Neural crest cell (in vitro differentiated cells): ENCODE data around the gene LYL1. TPM values are rescaled to one million over a fixed set of nuclear protein-coding genes. Genes with fewer than 3 reads are reported as not detected.

Experiments
- DNase-seq: peaks from one replicate; pipeline ENCODE4 v3.0.0; 2021; ENCODE audit warnings: low read depth, mixed read lengths, low spot score
- H3K27ac Mint-ChIP-seq: one replicate; pipeline ENCODE4 v1.8.0; 2021; ENCODE audit warnings: mild to moderate bottlenecking, mixed read lengths; ENCODE audit not compliant: unreplicated experiment
- H3K27me3 Mint-ChIP-seq: 2 replicates; pipeline ENCODE4 v1.8.0; 2021; ENCODE audit warnings: low read depth, mild to moderate bottlenecking, mixed read lengths
- H3K36me3 Mint-ChIP-seq: 2 replicates; pipeline ENCODE4 v1.8.0; 2021; ENCODE audit warnings: low read depth, mild to moderate bottlenecking, mixed read lengths
- H3K4me1 Mint-ChIP-seq: 2 replicates; pipeline ENCODE4 v1.8.0; 2021; ENCODE audit warnings: mixed read lengths
- H3K4me3 Mint-ChIP-seq: one replicate; pipeline ENCODE4 v1.8.0; 2021; ENCODE audit warnings: mild to moderate bottlenecking, mixed read lengths
- H3K9me3 Mint-ChIP-seq: 2 replicates; pipeline ENCODE4 v1.8.0; 2021; ENCODE audit warnings: mixed read lengths
- total RNA-seq: library from RNA; stranded (reverse); gene quantifications from 2 replicates; pipeline ENCODE4 v1.2.1, GENCODE V29; 2021
- TF ChIP-seq, protein P1 (sequence below): fragments of 200-600 bp; sonication (generic); conservative IDR thresholded peaks from 2 replicates; pipeline ENCODE4 v1.5.0; 2021; ENCODE audit warnings: antibody characterized with exemption, mild to moderate bottlenecking

LYL1 gene
- total RNA-seq, 1 donor from 2014 or later: 0.30 TPM

GRCh38 chr19:13127051-13127450, 24.4 kb upstream of the LYL1 start:
- no peak for DNase-seq
- Mint-ChIP-seq H3K27ac (no peak overlapping the region), H3K4me3 (no peak overlapping the region), H3K27me3 (no peaks in the 10 kb centered on the region), H3K4me1 (peaks cover 18% of the 10 kb centered on the region), H3K36me3 (no peaks in the 10 kb centered on the region), H3K9me3 (no peaks in the 10 kb centered on the region)
- TF ChIP-seq, protein P1, sequence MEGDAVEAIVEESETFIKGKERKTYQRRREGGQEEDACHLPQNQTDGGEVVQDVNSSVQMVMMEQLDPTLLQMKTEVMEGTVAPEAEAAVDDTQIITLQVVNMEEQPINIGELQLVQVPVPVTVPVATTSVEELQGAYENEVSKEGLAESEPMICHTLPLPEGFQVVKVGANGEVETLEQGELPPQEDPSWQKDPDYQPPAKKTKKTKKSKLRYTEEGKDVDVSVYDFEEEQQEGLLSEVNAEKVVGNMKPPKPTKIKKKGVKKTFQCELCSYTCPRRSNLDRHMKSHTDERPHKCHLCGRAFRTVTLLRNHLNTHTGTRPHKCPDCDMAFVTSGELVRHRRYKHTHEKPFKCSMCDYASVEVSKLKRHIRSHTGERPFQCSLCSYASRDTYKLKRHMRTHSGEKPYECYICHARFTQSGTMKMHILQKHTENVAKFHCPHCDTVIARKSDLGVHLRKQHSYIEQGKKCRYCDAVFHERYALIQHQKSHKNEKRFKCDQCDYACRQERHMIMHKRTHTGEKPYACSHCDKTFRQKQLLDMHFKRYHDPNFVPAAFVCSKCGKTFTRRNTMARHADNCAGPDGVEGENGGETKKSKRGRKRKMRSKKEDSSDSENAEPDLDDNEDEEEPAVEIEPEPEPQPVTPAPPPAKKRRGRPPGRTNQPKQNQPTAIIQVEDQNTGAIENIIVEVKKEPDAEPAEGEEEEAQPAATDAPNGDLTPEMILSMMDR: no peak

DNA sequence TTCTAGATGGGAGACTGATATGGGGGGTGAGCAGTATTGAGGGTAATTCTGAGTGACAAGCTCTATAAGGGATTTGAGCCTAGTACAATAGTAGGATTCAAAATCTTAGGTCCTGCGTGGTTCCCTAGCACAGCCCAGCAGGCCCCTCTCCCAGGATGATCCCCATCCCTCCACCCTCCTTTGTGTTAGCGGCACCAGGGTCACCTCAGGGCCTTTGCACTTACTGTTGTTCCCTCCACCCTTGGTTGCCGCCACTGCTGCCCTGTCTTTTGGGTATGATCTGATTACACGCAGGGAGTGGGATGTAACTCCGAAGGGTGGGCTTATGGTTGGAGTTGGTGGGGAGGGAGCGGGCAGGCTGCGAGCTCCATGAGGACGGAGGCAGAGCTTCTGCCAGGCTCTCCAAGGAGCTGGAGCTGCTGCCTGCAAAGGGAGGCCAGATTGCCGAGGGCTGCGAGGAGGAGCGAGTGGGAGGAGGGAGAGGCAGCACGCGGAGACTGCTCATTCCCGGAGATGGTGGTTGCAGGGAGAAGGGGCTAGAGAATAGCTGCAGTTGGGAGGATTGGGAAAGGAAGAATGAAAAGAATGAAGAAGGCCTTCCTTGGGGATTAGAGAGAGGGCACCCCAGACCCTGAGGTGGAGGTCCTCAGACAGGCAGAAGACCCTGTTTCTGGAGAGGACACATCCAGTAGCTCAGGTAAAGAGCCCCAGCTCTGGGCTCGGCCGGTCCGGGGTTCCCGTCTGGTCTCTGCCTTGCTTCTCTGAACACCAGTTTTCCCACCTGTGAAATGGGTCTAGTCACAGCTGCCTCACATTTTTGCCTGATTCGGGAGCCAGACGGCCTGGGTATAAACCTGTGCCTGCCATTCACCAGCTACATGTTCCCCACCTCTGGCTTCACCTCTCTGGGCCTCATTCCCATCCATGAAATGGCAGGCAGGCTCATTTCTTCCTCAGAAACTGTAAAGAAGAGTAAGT, 20.6 kb upstream of the LYL1 start:
- H3K9me3 Mint-ChIP-seq: no peaks in the 10 kb centered on the region
- no peak overlapping the region for H3K27ac Mint-ChIP-seq
- DNase-seq: no peak
- no peaks in the 10 kb centered on the region for H3K27me3 Mint-ChIP-seq
- H3K4me1 Mint-ChIP-seq: peaks cover 24% of the 10 kb centered on the region
- peak overlapping the region; percentile 77 for H3K4me3 Mint-ChIP-seq
- TF ChIP-seq, protein P1: no peak
- no peaks in the 10 kb centered on the region for H3K36me3 Mint-ChIP-seq

DNA sequence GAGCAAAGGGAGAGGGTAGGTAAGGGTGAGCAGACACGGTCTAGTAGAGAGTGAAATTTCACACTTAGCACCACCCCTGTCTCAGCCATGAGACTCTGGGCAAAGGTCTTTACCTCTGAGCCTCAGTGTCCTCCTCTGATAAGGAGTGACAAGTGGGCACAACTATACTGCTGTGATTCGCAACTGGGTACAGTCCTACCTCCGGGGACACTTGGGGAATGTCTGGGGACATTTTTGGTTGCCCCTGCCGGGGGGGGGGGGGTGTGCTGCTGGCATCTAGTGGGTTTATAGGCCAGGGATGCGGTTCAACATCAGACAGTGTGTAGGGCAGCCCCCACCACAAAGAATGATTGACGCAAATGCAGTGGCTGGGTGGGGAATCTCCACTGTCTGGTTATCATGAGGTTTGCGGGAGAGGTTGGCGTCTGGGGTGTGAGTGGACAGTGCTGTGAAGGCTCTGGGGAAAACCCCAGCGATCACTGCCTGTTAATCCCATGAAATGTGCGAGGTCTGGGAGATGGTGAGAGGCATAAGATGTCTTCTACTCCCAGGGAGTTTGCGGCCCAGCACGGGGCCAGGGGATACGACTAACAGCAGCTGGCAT, 19.7 kb upstream of the LYL1 start:
- Mint-ChIP-seq H3K27me3 (no peaks in the 10 kb centered on the region), H3K4me1 (peaks cover 21% of the 10 kb centered on the region), H3K27ac (no peak overlapping the region), H3K9me3 (no peaks in the 10 kb centered on the region), H3K36me3 (no peaks in the 10 kb centered on the region), H3K4me3 (peak overlapping the region; percentile 79)
- DNase-seq: no peak
- TF ChIP-seq, protein P1: no peak

- Mint-ChIP-seq H3K36me3 (no peaks in the 10 kb centered on the region), H3K9me3 (no peaks in the 10 kb centered on the region), H3K27ac (no peak overlapping the region), H3K27me3 (peaks cover under 1% of the 10 kb centered on the region), H3K4me3 (peak overlapping the region; percentile 90), H3K4me1 (peaks cover 27% of the 10 kb centered on the region)
- TF ChIP-seq, protein P1: no peak
- no peak for DNase-seq
Observed at GRCh38 chr19:13121551-13122274, 19.1 kb upstream of the LYL1 start.

DNA sequence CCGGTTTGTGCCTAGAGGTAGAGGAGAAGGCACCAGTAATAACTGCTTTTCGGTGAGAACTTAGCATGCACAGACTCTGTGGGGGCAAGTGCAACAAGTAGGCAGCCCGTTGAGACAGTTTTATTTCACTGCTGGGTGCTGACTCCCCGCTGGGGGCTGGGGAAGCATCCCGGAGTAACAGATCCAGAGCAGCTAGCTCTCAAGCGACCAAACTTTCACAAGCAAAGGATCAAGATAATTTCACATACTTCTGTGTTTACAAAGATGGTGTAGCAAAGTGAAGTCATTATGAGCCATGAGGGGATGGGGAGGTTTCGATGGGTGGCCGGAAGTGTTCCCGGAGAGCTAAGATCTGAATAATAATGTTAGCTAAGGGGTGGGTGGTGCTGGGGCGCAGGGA, 18.2 kb upstream of the LYL1 start:
- peak overlapping the region; percentile 90 for H3K4me3 Mint-ChIP-seq
- H3K27ac Mint-ChIP-seq: no peak overlapping the region
- no peaks in the 10 kb centered on the region for H3K36me3 Mint-ChIP-seq
- TF ChIP-seq, protein P1: no peak
- H3K27me3 Mint-ChIP-seq: peaks cover 2% of the 10 kb centered on the region
- H3K4me1 Mint-ChIP-seq: peaks cover 33% of the 10 kb centered on the region
- H3K9me3 Mint-ChIP-seq: no peaks in the 10 kb centered on the region
- no peak for DNase-seq
